Measurements from ENCODE around the gene CNPY4. TPM values are rescaled to one million over a fixed set of nuclear protein-coding genes. Genes with fewer than 3 reads are reported as not detected.
"Not testable (repeated sequence)": the region's sequence is repeated elsewhere in the genome, so short reads cannot be mapped to it uniquely, and the experiment has no call there.

CNPY4 gene
- total and polyA plus RNA-seq, 2 experiments from 2014 or later, result 26.2 to 26.9 TPM

GRCh38 chr7:100141555-100141949, 22.1 kb downstream of the CNPY4 start:
- Histone ChIP-seq H3K4me2 (ENCODE audit: unreplicated experiment) (no peak overlapping the region), H3K36me3 (ENCODE audit: low read depth) (no peaks in the 10 kb centered on the region), H3K9me3 (ENCODE audit: low read depth) (no peaks in the 10 kb centered on the region), H3K4me3 (no peak overlapping the region), H3K4me1 (ENCODE audit: insufficient read depth) (no peaks in the 10 kb centered on the region), H3K27ac (no peak overlapping the region), H3K9ac (no peak overlapping the region), H3K27me3 (replicated peaks; ENCODE audit: insufficient read depth) (no peaks in the 10 kb centered on the region), H2AFZ (no peak overlapping the region), H4K20me1 (ENCODE audit: insufficient read depth) (no peaks in the 10 kb centered on the region), H3K79me2 (ENCODE audit: insufficient read depth) (no peaks in the 10 kb centered on the region), H3F3A (ENCODE audit: insufficient read depth) (peaks cover 2% of the 10 kb centered on the region), H3K9me2 (ENCODE audit: insufficient read depth) (no peaks in the 10 kb centered on the region)
- in situ Hi-C loops (cut with MboI), result no loop called here
- DNase-seq, result no peak
- TF ChIP-seq EZH2phosphoT487 (IDR thresholded peaks at IDR 0.05; ENCODE audit: insufficient read depth, low read depth) (no peak), EZH2 (IDR thresholded peaks at IDR 0.05; ENCODE audit: insufficient read depth, poor library complexity, severe bottlenecking) (no peak)
- WGBS, 2 experiments (ENCODE audit: low coverage in 1 of 2, low lambda C conversion rate in 2 of 2, missing lambda C conversion rate in 2 of 2), result 82 to 83% methylated on average over 3 of the region's 3 CpGs

GRCh38 chr7:100142461-100142860, 23.0 kb downstream of the CNPY4 start:
- Histone ChIP-seq H3K36me3 (ENCODE audit: low read depth) (no peaks in the 10 kb centered on the region), H3K9me2 (ENCODE audit: insufficient read depth) (no peaks in the 10 kb centered on the region), H3K79me2 (ENCODE audit: insufficient read depth) (no peaks in the 10 kb centered on the region), H3K27me3 (replicated peaks; ENCODE audit: insufficient read depth) (no peaks in the 10 kb centered on the region), H3K9me3 (ENCODE audit: low read depth) (no peaks in the 10 kb centered on the region), H3K9ac (no peak overlapping the region), H4K20me1 (ENCODE audit: insufficient read depth) (no peaks in the 10 kb centered on the region), H3K4me3 (no peak overlapping the region), H2AFZ (no peak overlapping the region), H3F3A (ENCODE audit: insufficient read depth) (peaks cover 5% of the 10 kb centered on the region), H3K27ac (no peak overlapping the region), H3K4me1 (ENCODE audit: insufficient read depth) (no peaks in the 10 kb centered on the region), H3K4me2 (ENCODE audit: unreplicated experiment) (no peak overlapping the region)
- DNase-seq, result no peak
- in situ Hi-C loops (cut with MboI), result no loop called here
- 69 to 77% methylated on average over 3 of the region's 3 CpGs for WGBS, 2 experiments (ENCODE audit: low coverage in 1 of 2, low lambda C conversion rate in 2 of 2, missing lambda C conversion rate in 2 of 2)
- TF ChIP-seq EZH2phosphoT487 (IDR thresholded peaks at IDR 0.05; ENCODE audit: insufficient read depth, low read depth) (no peak), EZH2 (IDR thresholded peaks at IDR 0.05; ENCODE audit: insufficient read depth, poor library complexity, severe bottlenecking) (no peak)

- H3K27ac ChIP-seq; H3K9ac ChIP-seq; H4K20me1 ChIP-seq (ENCODE audit: insufficient read depth); in situ Hi-C loops (cut with MboI); H3K36me3 ChIP-seq (ENCODE audit: low read depth); H3F3A ChIP-seq (ENCODE audit: insufficient read depth); H3K9me3 ChIP-seq (ENCODE audit: low read depth); H3K4me2 ChIP-seq (ENCODE audit: unreplicated experiment); H3K9me2 ChIP-seq (ENCODE audit: insufficient read depth); H3K4me3 ChIP-seq; H3K27me3 ChIP-seq (replicated peaks; ENCODE audit: insufficient read depth); H2AFZ ChIP-seq: not testable (repeated sequence)
- Histone ChIP-seq H3K79me2 (ENCODE audit: insufficient read depth) (peaks cover 22% of the 10 kb centered on the region), H3K4me1 (ENCODE audit: insufficient read depth) (peaks cover 12% of the 10 kb centered on the region; the same call in 1 of the 2 replicates)
- 42 to 47% methylated on average over 4 of the region's 4 CpGs for WGBS, 2 experiments (ENCODE audit: low coverage in 1 of 2, low lambda C conversion rate in 2 of 2, missing lambda C conversion rate in 2 of 2)
- DNase-seq, result peak; percentile 72
These were observed 26.9 kb downstream of the CNPY4 start for GRCh38 chr7:100146350-100146749.

GRCh38 chr7:100147278-100147677, 27.8 kb downstream of the CNPY4 start:
- Histone ChIP-seq H3K27ac (no peak overlapping the region), H3K9me2 (ENCODE audit: insufficient read depth) (no peaks in the 10 kb centered on the region), H3F3A (ENCODE audit: insufficient read depth) (peaks cover 5% of the 10 kb centered on the region), H3K4me1 (ENCODE audit: insufficient read depth) (peaks cover 12% of the 10 kb centered on the region; the same call in 1 of the 2 replicates), H3K4me3 (no peak overlapping the region), H4K20me1 (ENCODE audit: insufficient read depth) (no peaks in the 10 kb centered on the region), H3K36me3 (ENCODE audit: low read depth) (no peaks in the 10 kb centered on the region), H3K4me2 (ENCODE audit: unreplicated experiment) (no peak overlapping the region), H3K27me3 (replicated peaks; ENCODE audit: insufficient read depth) (no peaks in the 10 kb centered on the region), H2AFZ (no peak overlapping the region; the same call in 1 of the 2 replicates), H3K9ac (no peak overlapping the region), H3K79me2 (ENCODE audit: insufficient read depth) (peaks cover 28% of the 10 kb centered on the region), H3K9me3 (ENCODE audit: low read depth) (no peaks in the 10 kb centered on the region)
- no peak for DNase-seq
- 62 to 66% methylated on average over 2 of the region's 2 CpGs for WGBS, 2 experiments (ENCODE audit: low coverage in 1 of 2, low lambda C conversion rate in 2 of 2, missing lambda C conversion rate in 2 of 2)
- in situ Hi-C loops (cut with MboI), result no loop called here
- TF ChIP-seq EZH2phosphoT487 (IDR thresholded peaks at IDR 0.05; ENCODE audit: insufficient read depth, low read depth), result no peak
- TF ChIP-seq EZH2 (IDR thresholded peaks at IDR 0.05; ENCODE audit: insufficient read depth, poor library complexity, severe bottlenecking), result no peak

DNA sequence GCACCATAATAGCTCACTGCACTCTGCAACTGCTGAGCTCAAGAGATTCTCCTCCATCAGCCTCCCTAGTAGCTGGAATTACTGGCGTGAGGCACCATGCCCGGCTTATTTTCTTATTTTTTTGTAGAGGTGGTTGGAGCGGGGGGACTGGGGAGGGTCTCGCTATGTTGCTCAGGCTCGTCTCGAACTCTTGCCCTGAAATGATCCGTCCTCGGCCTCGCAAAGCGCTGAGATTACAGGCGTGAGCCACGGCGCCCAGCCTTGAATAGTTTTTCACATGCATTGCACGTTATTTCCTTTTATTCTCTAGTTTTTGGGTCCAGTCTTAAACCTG, 28.8 kb downstream of the CNPY4 start:
- H2AFZ ChIP-seq, result peak overlapping the region; percentile 94
- H3K79me2 ChIP-seq (ENCODE audit: insufficient read depth), result peaks cover 28% of the 10 kb centered on the region
- no peaks in the 10 kb centered on the region for H4K20me1 ChIP-seq (ENCODE audit: insufficient read depth)
- 10% methylated on average over 13 to 14 of the region's 14 CpGs for WGBS, 2 experiments (ENCODE audit: low coverage in 1 of 2, low lambda C conversion rate in 2 of 2, missing lambda C conversion rate in 2 of 2)
- H3K4me2 ChIP-seq (ENCODE audit: unreplicated experiment), result peak overlapping the region; percentile 82
- peaks cover 12% of the 10 kb centered on the region; the same call in 1 of the 2 replicates for H3K4me1 ChIP-seq (ENCODE audit: insufficient read depth)
- peaks cover 11% of the 10 kb centered on the region for H3F3A ChIP-seq (ENCODE audit: insufficient read depth)
- no peaks in the 10 kb centered on the region for H3K9me3 ChIP-seq (ENCODE audit: low read depth)
- peak overlapping the region; percentile 92 for H3K4me3 ChIP-seq
- DNase-seq, result no peak
- H3K36me3 ChIP-seq (ENCODE audit: low read depth), result no peaks in the 10 kb centered on the region
- H3K9me2 ChIP-seq (ENCODE audit: insufficient read depth), result no peaks in the 10 kb centered on the region
- H3K27ac ChIP-seq, result peak overlapping the region; percentile 13; the same call in 1 of the 2 replicates
- in situ Hi-C loops (cut with MboI), result no loop called here
- peak overlapping the region; percentile 45 for H3K9ac ChIP-seq
- no peaks in the 10 kb centered on the region for H3K27me3 ChIP-seq (replicated peaks; ENCODE audit: insufficient read depth)
- no peak for TF ChIP-seq EZH2phosphoT487 (IDR thresholded peaks at IDR 0.05; ENCODE audit: insufficient read depth, low read depth)
- TF ChIP-seq EZH2 (IDR thresholded peaks at IDR 0.05; ENCODE audit: insufficient read depth, poor library complexity, severe bottlenecking), result no peak
